HCT116 (cell line): ENCODE results near the gene NCOR1. TPM values are rescaled to one million over a fixed set of nuclear protein-coding genes. Genes with fewer than 3 reads are reported as not detected.

Experiments used
- ATAC-seq: fragments of 200-7000 bp; cut with Tn5 transposase; 2 replicates; pipeline ENCODE4 v1.9.1; 2020; ENCODE audit warnings: mild to moderate bottlenecking, moderate library complexity
- BruUV-seq: library from RNA; stranded (reverse); fragments of 400-500 nt; replicated peaks from 2 replicates; lab custom pipeline; 2021; lab: Mats Ljungman, UMichigan
- CTCF ChIA-PET: fragments of 300-600 bp; sonication (Branson Sonifier 250); formaldehyde crosslinking; loops from one replicate; lab custom pipeline; 2021; ENCODE audit warnings: antibody characterized with exemption; lab: Charles Lee
- POLR2A ChIA-PET: fragments of 300-600, 350-600 bp; sonication (Branson Sonifier 250); formaldehyde crosslinking; loops from one replicate; lab custom pipeline; 2021; ENCODE audit warnings: antibody characterized with exemption; lab: Charles Lee
- RAD21 ChIA-PET, 2 experiments: fragments of 300-600 bp; sonication (Branson Sonifier 250); formaldehyde crosslinking; loops; one replicate each; lab custom pipeline; 2023; ENCODE audit warnings: low total read pairs in 2 of 2; ENCODE audit not compliant: uncharacterized antibody in 2 of 2, unreplicated experiment in 2 of 2, low non-redundant PET in 1 of 2; lab: Charles Lee
- DNase-seq: peaks from one replicate; pipeline ENCODE4 v3.0.0-alpha.2; 2010; ENCODE audit warnings: low read depth, low spot score
- H2AFZ ChIP-seq: fragments of 200-600 bp; shearing (Covaris generic), sonication (generic); 2 replicates; pipeline ENCODE4 v1.6.1; 2017; ENCODE audit warnings: low read depth, mixed run types, mixed read lengths, antibody characterized with exemption, low read length; ENCODE audit not compliant: poor library complexity, severe bottlenecking
- H3K27ac ChIP-seq: 2 replicates; pipeline ENCODE4 v1.5.1; 2012; ENCODE audit warnings: low read depth, low read length
- H3K27me3 ChIP-seq: fragments of 200-600 bp; sonication (generic); 2 replicates; pipeline ENCODE4 v1.6.1; 2016; ENCODE audit warnings: mixed run types, low read length, mixed read lengths; ENCODE audit not compliant: insufficient read depth
- H3K36me3 ChIP-seq, 2 experiments: fragments of 200-500 bp in 1 of 2; fragments of 200-600 bp in 1 of 2; sonication (Bioruptor generic) in 1 of 2; sonication (generic) in 1 of 2; 2 replicates each; pipeline versions ENCODE4 v1.5.1 to v1.6.1; 2014 to 2016; ENCODE audit warnings: low read length in 2 of 2, inconsistent platforms in 1 of 2, mixed read lengths in 1 of 2, mixed run types in 1 of 2; ENCODE audit not compliant: insufficient read depth in 2 of 2, control insufficient read depth in 1 of 2
- H3K4me1 ChIP-seq, 2 experiments: fragments of 200-600 bp in 1 of 2; sonication (generic) in 1 of 2; 2 replicates each; pipeline versions ENCODE4 v1.5.1 to v1.6.1; 2012 to 2017; ENCODE audit warnings: low read length in 2 of 2, inconsistent platforms in 1 of 2, mild to moderate bottlenecking in 1 of 2, mixed read lengths in 1 of 2, mixed run types in 1 of 2, moderate library complexity in 1 of 2; ENCODE audit not compliant: insufficient read depth in 2 of 2, control insufficient read depth in 1 of 2
- H3K4me2 ChIP-seq: fragments of 200-600 bp; sonication (generic); 2 replicates; pipeline ENCODE4 v1.6.1; 2017; ENCODE audit warnings: mixed run types, low read length, mixed read lengths
- H3K4me3 ChIP-seq, 2 experiments: fragments of 200-600 bp in 1 of 2; sonication (generic) in 1 of 2; replicated peaks in 1 of 2; 2 replicates each; pipeline ENCODE4 v1.5.1; 2011 to 2016; ENCODE audit warnings: low read length in 2 of 2, control low read depth in 1 of 2, low read depth in 1 of 2, mild to moderate bottlenecking in 1 of 2, mixed read lengths in 1 of 2, mixed run types in 1 of 2
- H3K79me2 ChIP-seq: fragments of 200-600 bp; sonication (generic); 2 replicates; pipeline ENCODE4 v1.6.1; 2017; ENCODE audit warnings: mild to moderate bottlenecking, mixed run types, low read length, moderate library complexity, mixed read lengths; ENCODE audit not compliant: insufficient read depth
- H3K9ac ChIP-seq: fragments of 200-600 bp; sonication (generic); 2 replicates; pipeline ENCODE4 v1.6.1; 2016; ENCODE audit warnings: low read length, mixed read lengths
- H3K9me2 ChIP-seq: fragments of 200-600 bp; sonication (generic), shearing (Covaris generic); 2 replicates; pipeline ENCODE4 v1.6.1; 2017; ENCODE audit warnings: mixed run types, mild to moderate bottlenecking, moderate library complexity; ENCODE audit not compliant: insufficient read depth
- H3K9me3 ChIP-seq, 2 experiments: fragments of 200-500 bp in 1 of 2; fragments of 200-600 bp in 1 of 2; sonication (Bioruptor generic) in 1 of 2; sonication (generic) in 1 of 2; 2 replicates each; pipeline ENCODE4 v1.6.1; 2014 to 2017; ENCODE audit warnings: low read length in 2 of 2, mixed read lengths in 2 of 2, inconsistent platforms in 1 of 2, low read depth in 1 of 2, mild to moderate bottlenecking in 1 of 2, mixed run types in 1 of 2, moderate library complexity in 1 of 2; ENCODE audit not compliant: control insufficient read depth in 1 of 2, insufficient read depth in 1 of 2
- H4K20me1 ChIP-seq: fragments of 200-600 bp; sonication (generic), shearing (Covaris generic); 2 replicates; pipeline ENCODE4 v1.6.1; 2017; ENCODE audit warnings: mixed run types, mild to moderate bottlenecking, moderate library complexity; ENCODE audit not compliant: insufficient read depth
- CBX3 ChIP-seq: IDR thresholded peaks from 2 replicates; pipeline ENCODE4 v1.6.1; 2012; ENCODE audit warnings: low read depth
- CEBPB ChIP-seq: IDR thresholded peaks from 2 replicates; pipeline ENCODE4 v1.6.1; 2012; ENCODE audit warnings: low read depth
- CTCF ChIP-seq, 3 experiments: fragments of 200-600 bp in 1 of 3; sonication (generic) in 1 of 3; IDR thresholded peaks in 2 of 3; conservative IDR thresholded peaks in 1 of 3; 2 replicates each; pipeline ENCODE4 v1.5.1; 2012 to 2017; ENCODE audit warnings: low read depth in 2 of 3, low read length in 2 of 3, antibody characterized with exemption in 1 of 3, borderline replicate concordance in 1 of 3, control low read depth in 1 of 3, mild to moderate bottlenecking in 1 of 3, mixed read lengths in 1 of 3, mixed run types in 1 of 3, moderate library complexity in 1 of 3; ENCODE audit not compliant: insufficient read depth in 1 of 3
- EGR1 ChIP-seq: IDR thresholded peaks from 2 replicates; pipeline ENCODE4 v1.6.1; 2012; ENCODE audit warnings: low read depth
- ELF1 ChIP-seq: IDR thresholded peaks from 2 replicates; pipeline ENCODE4 v1.6.1; 2012; ENCODE audit warnings: low read depth, borderline replicate concordance
- RAD21 ChIP-seq: IDR thresholded peaks from 2 replicates; pipeline ENCODE4 v1.6.1; 2012; ENCODE audit warnings: low read depth, mild to moderate bottlenecking
- SP1 ChIP-seq: IDR thresholded peaks from 2 replicates; pipeline ENCODE4 v1.6.1; 2012; ENCODE audit warnings: low read depth
- ZBTB33 ChIP-seq: IDR thresholded peaks from 2 replicates; pipeline ENCODE4 v1.6.1; 2011; ENCODE audit warnings: mild to moderate bottlenecking, low read length, moderate library complexity; ENCODE audit not compliant: insufficient replicate concordance; ENCODE audit errors: extremely low read depth
- ZFX ChIP-seq: fragments of 450-650 bp; IDR thresholded peaks from 2 replicates; pipeline ENCODE4 v1.6.1; 2017
- intact Hi-C: fragments of 100-400 bp; cut with micrococcal nuclease; formaldehyde crosslinking; loops from 2 replicates; pipeline ENCODE4 v1.10.0; 2022
- total RNA-seq: library from RNA; stranded (reverse); gene quantifications from one replicate; pipeline ENCODE4 v1.2.1, GENCODE V29; 2021; ENCODE audit not compliant: unreplicated experiment
- TF ChIP-seq, protein P1 (sequence below): IDR thresholded peaks from 2 replicates; pipeline ENCODE4 v1.6.1; 2012

NCOR1 gene
- total RNA-seq, 1 experiment from 2014 or later = 43.7 TPM

GRCh38 chr17:16108871-16109270 lies 106.5 kb downstream of the NCOR1 start:
- Histone ChIP-seq H3K27me3 (no peaks in the 10 kb centered on the region), H3K4me3 (no peak overlapping the region), H4K20me1 (no peaks in the 10 kb centered on the region), H3K9me2 (no peaks in the 10 kb centered on the region), H3K4me2 (no peak overlapping the region), H3K36me3 (peaks cover 0 to 2% of the 10 kb centered on the region in 2 experiments; a peak in 2 of 4 replicates), H3K9ac (no peak overlapping the region), H2AFZ (no peak overlapping the region), H3K79me2 (peaks cover 10% of the 10 kb centered on the region), H3K27ac (no peak overlapping the region), H3K9me3 (no peaks in the 10 kb centered on the region), H3K4me1 (no peaks in the 10 kb centered on the region)
- BruUV-seq = no TSS peak
- intact Hi-C loops = no loop called here
- ChIA-PET RAD21 (no interaction called here), POLR2A (no interaction called here), CTCF (no interaction called here)
- ATAC-seq (no peak), DNase-seq (no peak)
- no peak for TF ChIP-seq ELF1
- TF ChIP-seq, protein P1, sequence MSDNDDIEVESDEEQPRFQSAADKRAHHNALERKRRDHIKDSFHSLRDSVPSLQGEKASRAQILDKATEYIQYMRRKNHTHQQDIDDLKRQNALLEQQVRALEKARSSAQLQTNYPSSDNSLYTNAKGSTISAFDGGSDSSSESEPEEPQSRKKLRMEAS = no peak
- no peak for TF ChIP-seq ZFX
- no peak for TF ChIP-seq ZBTB33
- TF ChIP-seq SP1 = no peak
- TF ChIP-seq RAD21 = no peak
- no peak for TF ChIP-seq CEBPB
- no peak for TF ChIP-seq CBX3
- TF ChIP-seq EGR1 = no peak
- TF ChIP-seq CTCF (IDR thresholded peaks at IDR 0.05 in 2 of 3, conservative IDR thresholded peaks at IDR 0.05 in 1 of 3; ENCODE audit: borderline replicate concordance in 1 of 3, insufficient read depth in 1 of 3, low read depth in 2 of 3, low read length in 2 of 3) = no peak
